SU-DHL-6 (cell line): Measurements from ENCODE around the gene NDUFA12.

ENCODE experiments used
- EZH2phosphoT487 ChIP-seq: fragments of 200-600 bp; sonication (generic), shearing (Covaris generic); conservative IDR thresholded peaks from 2 replicates; pipeline ENCODE4 v1.6.1; 2018; ENCODE audit warnings: mild to moderate bottlenecking, antibody characterized with exemption, low read length, moderate library complexity, mixed read lengths
- TF ChIP-seq, protein P1 (sequence below): fragments of 200-600 bp; sonication (generic); IDR thresholded peaks from one replicate; pipeline ENCODE4 v1.5.1; 2017; ENCODE audit warnings: antibody characterized with exemption, mild to moderate bottlenecking, low read length, moderate library complexity; ENCODE audit not compliant: insufficient read depth, poor library complexity, severe bottlenecking

DNA sequence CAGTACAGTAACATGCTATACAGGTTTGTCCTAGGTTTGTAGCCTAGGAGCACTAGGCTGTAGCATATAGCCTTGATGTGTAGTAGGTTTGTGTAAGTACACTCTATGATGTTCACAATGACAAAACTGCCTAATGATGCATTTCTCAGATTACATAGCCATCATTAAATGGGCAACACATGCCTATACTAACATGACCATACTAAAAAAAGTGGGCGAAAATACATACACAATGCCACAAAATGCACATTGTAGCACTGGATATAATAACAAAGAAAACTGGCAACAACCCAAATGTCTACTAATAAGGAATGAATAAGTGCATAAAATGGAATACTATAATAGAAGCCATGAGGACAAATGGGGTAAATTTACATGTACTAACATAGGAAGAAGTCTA lies 31.3 kb upstream of the NDUFA12 start:
- TF ChIP-seq, protein P1, sequence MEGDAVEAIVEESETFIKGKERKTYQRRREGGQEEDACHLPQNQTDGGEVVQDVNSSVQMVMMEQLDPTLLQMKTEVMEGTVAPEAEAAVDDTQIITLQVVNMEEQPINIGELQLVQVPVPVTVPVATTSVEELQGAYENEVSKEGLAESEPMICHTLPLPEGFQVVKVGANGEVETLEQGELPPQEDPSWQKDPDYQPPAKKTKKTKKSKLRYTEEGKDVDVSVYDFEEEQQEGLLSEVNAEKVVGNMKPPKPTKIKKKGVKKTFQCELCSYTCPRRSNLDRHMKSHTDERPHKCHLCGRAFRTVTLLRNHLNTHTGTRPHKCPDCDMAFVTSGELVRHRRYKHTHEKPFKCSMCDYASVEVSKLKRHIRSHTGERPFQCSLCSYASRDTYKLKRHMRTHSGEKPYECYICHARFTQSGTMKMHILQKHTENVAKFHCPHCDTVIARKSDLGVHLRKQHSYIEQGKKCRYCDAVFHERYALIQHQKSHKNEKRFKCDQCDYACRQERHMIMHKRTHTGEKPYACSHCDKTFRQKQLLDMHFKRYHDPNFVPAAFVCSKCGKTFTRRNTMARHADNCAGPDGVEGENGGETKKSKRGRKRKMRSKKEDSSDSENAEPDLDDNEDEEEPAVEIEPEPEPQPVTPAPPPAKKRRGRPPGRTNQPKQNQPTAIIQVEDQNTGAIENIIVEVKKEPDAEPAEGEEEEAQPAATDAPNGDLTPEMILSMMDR, result no peak
- no peak for TF ChIP-seq EZH2phosphoT487
